Natural killer cell (primary cell): ENCODE data around the gene MYOF. TPM values are rescaled to one million over a fixed set of nuclear protein-coding genes. Genes with fewer than 3 reads are reported as not detected.

Source experiments
- ATAC-seq, 3 donors: fragments of 150-1000 bp in 2 of 3; fragments of 200-7000 bp in 1 of 3; cut with Tn5 transposase; 1 replicate in 1 of 3; 2 replicates in 2 of 3; pipeline ENCODE4 v1.10.0; 2021; ENCODE audit warnings: mild to moderate bottlenecking in 2 of 3, moderate library complexity in 2 of 3
- DNase-seq, 2 donors: peaks; one replicate each; pipeline versions ENCODE4 v3.0.0 to v3.0.0-alpha.2; 2013 to 2021; ENCODE audit warnings: mixed read lengths in 1 of 2
- H3K27ac ChIP-seq: one replicate; pipeline ENCODE4 v1.5.1; 2013; ENCODE audit warnings: mild to moderate bottlenecking, low read length
- H3K27me3 ChIP-seq: one replicate; pipeline ENCODE4 v1.6.1; 2013; ENCODE audit warnings: low read length; ENCODE audit not compliant: control insufficient read depth, insufficient read depth
- H3K36me3 ChIP-seq: one replicate; pipeline ENCODE4 v1.6.1; 2013; ENCODE audit warnings: low read length; ENCODE audit not compliant: control insufficient read depth, insufficient read depth
- H3K4me1 ChIP-seq: one replicate; pipeline ENCODE4 v1.6.1; 2013; ENCODE audit warnings: low read length; ENCODE audit not compliant: control insufficient read depth, insufficient read depth
- H3K4me3 ChIP-seq: one replicate; pipeline ENCODE4 v1.5.1; 2013; ENCODE audit warnings: low read length
- H3K9me3 ChIP-seq: one replicate; pipeline ENCODE4 v1.6.1; 2013; ENCODE audit warnings: low read length; ENCODE audit not compliant: control insufficient read depth, insufficient read depth
- H3K27ac Mint-ChIP-seq, 2 donors: one replicate each; pipeline ENCODE4 v1.8.0; 2022; ENCODE audit warnings: mild to moderate bottlenecking in 2 of 2, mixed read lengths in 2 of 2, moderate library complexity in 1 of 2
- H3K27me3 Mint-ChIP-seq, 2 donors: one replicate each; pipeline ENCODE4 v1.8.0; 2022; ENCODE audit warnings: low read depth in 2 of 2, mixed read lengths in 2 of 2
- H3K36me3 Mint-ChIP-seq: one replicate; pipeline ENCODE4 v1.8.0; 2022; ENCODE audit warnings: mixed read lengths
- H3K4me1 Mint-ChIP-seq, 2 donors: one replicate each; pipeline ENCODE4 v1.8.0; 2022; ENCODE audit warnings: mixed read lengths in 2 of 2
- H3K4me3 Mint-ChIP-seq: one replicate; pipeline ENCODE4 v1.8.0; 2022; ENCODE audit warnings: mild to moderate bottlenecking, moderate library complexity, mixed read lengths
- H3K9me3 Mint-ChIP-seq, 2 donors: one replicate each; pipeline ENCODE4 v1.8.0; 2022; ENCODE audit warnings: mixed read lengths in 2 of 2
- CTCF ChIP-seq: fragments of 200-600 bp; IDR thresholded peaks from one replicate; pipeline ENCODE4 v1.8.0; 2022; ENCODE audit warnings: antibody characterized with exemption
- WGBS: methylation state at CpG from one replicate; pipeline ENCODE4 v1.1.7; 2013; ENCODE audit warnings: missing lambda C conversion rate; ENCODE audit not compliant: insufficient coverage; 5-methylcytosine and 5-hydroxymethylcytosine counted together
- intact Hi-C: fragments of 100-400 bp; cut with micrococcal nuclease; formaldehyde crosslinking; loops from one replicate; pipeline ENCODE4 v1.14.2; 2022
- total RNA-seq, 4 donors: library from RNA; stranded (reverse); fragments of 120-200 nt in 1 of 4; gene quantifications; one replicate each; pipeline versions ENCODE4 v1.2.3 to v1.2.4, GENCODE V29; 2013 to 2022

MYOF gene
- total RNA-seq, 3 donors from 2014 or later (not counting 1 experiment from before 2014, with no cell fraction given): 2.0 to 9.7 (median 2.9) TPM

- no peak for ATAC-seq
- 81% methylated on average over 2 of the region's 2 CpGs for WGBS
- intact Hi-C loops: no loop called here
Measured at GRCh38 chr10:93475227-93475626, 6.9 kb downstream of the MYOF start.

GRCh38 chr10:93473804-93474472 is 8.2 kb downstream of the MYOF start:
- WGBS: 82% methylated on average over 7 of the region's 7 CpGs
- no peaks in the 10 kb centered on the region for H3K4me1 ChIP-seq

More at GRCh38 chr10:93475227-93475626, 6.9 kb downstream of the MYOF start:
- Histone ChIP-seq H3K27me3 (no peaks in the 10 kb centered on the region), H3K27ac (no peak overlapping the region), H3K4me3 (no peak overlapping the region), H3K36me3 (no peaks in the 10 kb centered on the region), H3K4me1 (no peaks in the 10 kb centered on the region), H3K9me3 (no peaks in the 10 kb centered on the region)
- no peak overlapping the region for H3K27ac Mint-ChIP-seq
- H3K4me1 Mint-ChIP-seq: no peaks in the 10 kb centered on the region
- no peak for DNase-seq
- H3K9me3 Mint-ChIP-seq: no peaks in the 10 kb centered on the region
- no peak for TF ChIP-seq CTCF
- no peak overlapping the region for H3K4me3 Mint-ChIP-seq
- H3K27me3 Mint-ChIP-seq: peaks cover 10 to 16% of the 10 kb centered on the region in 2 donors
- no peaks in the 10 kb centered on the region for H3K36me3 Mint-ChIP-seq

GRCh38 chr10:93473161-93473560 is 9.0 kb downstream of the MYOF start:
- Histone ChIP-seq H3K4me3 (no peak overlapping the region), H3K27me3 (no peaks in the 10 kb centered on the region), H3K27ac (no peak overlapping the region), H3K36me3 (no peaks in the 10 kb centered on the region), H3K9me3 (no peaks in the 10 kb centered on the region), H3K4me1 (no peaks in the 10 kb centered on the region)
- no peak for TF ChIP-seq CTCF
- ATAC-seq (no peak), DNase-seq (no peak)
- intact Hi-C loops: no loop called here
- H3K27me3 Mint-ChIP-seq: peaks cover 0 to 12% of the 10 kb centered on the region in 2 donors
- WGBS: 89% methylated on average over 2 of the region's 2 CpGs
- no peaks in the 10 kb centered on the region for H3K36me3 Mint-ChIP-seq
- H3K27ac Mint-ChIP-seq: no peak overlapping the region
- no peak overlapping the region for H3K4me3 Mint-ChIP-seq
- H3K4me1 Mint-ChIP-seq: no peaks in the 10 kb centered on the region
- H3K9me3 Mint-ChIP-seq: no peaks in the 10 kb centered on the region

More at GRCh38 chr10:93473804-93474472, 8.2 kb downstream of the MYOF start:
- DNase-seq: no peak
- Histone ChIP-seq H3K27ac (no peak overlapping the region), H3K27me3 (no peaks in the 10 kb centered on the region), H3K9me3 (no peaks in the 10 kb centered on the region), H3K36me3 (no peaks in the 10 kb centered on the region), H3K4me3 (no peak overlapping the region)
- Mint-ChIP-seq H3K4me3 (no peak overlapping the region), H3K27ac (no peak overlapping the region), H3K4me1 (no peaks in the 10 kb centered on the region), H3K27me3 (peaks cover under 1 to 12% of the 10 kb centered on the region in 2 donors), H3K9me3 (no peaks in the 10 kb centered on the region), H3K36me3 (no peaks in the 10 kb centered on the region)
- no peak for ATAC-seq
- intact Hi-C loops: no loop called here
- no peak for TF ChIP-seq CTCF
